OCI-LY3 (cell line): ENCODE results near the gene FMNL2.

ENCODE experiments used
- H2AFZ ChIP-seq: fragments of 200-600, 300-600 bp; shearing (Covaris generic); 2 replicates; pipeline ENCODE4 v1.6.0; 2014; ENCODE audit warnings: antibody characterized with exemption, low read depth, low read length
- H3K27ac ChIP-seq: fragments of 200-600, 300-600 bp; sonication (generic); 2 replicates; pipeline ENCODE4 v1.5.1; 2014; ENCODE audit warnings: mild to moderate bottlenecking, low read length, moderate library complexity, mixed read lengths
- H3K27me3 ChIP-seq: fragments of 200-600, 300-600 bp; sonication (generic); 2 replicates; pipeline ENCODE4 v1.6.1; 2014; ENCODE audit warnings: low read depth, low read length, mixed read lengths
- H3K36me3 ChIP-seq: fragments of 200-600, 300-600 bp; sonication (generic); replicated peaks from 2 replicates; pipeline ENCODE3; 2014; ENCODE audit warnings: low read depth, low read length, mixed read lengths
- H3K4me1 ChIP-seq: fragments of 300-600, 200-600 bp; sonication (generic); 2 replicates; pipeline ENCODE4 v1.6.1; 2014; ENCODE audit warnings: low read length, mixed read lengths
- H3K4me2 ChIP-seq: fragments of 200-600, 300-600 bp; sonication (generic); 2 replicates; pipeline ENCODE4 v1.6.1; 2014; ENCODE audit warnings: low read length, mixed read lengths
- H3K4me3 ChIP-seq: fragments of 300-600, 200-600 bp; sonication (generic); 2 replicates; pipeline ENCODE4 v1.5.1; 2014; ENCODE audit warnings: antibody characterized with exemption, mild to moderate bottlenecking, low read length, moderate library complexity
- H3K79me2 ChIP-seq: fragments of 300-600, 200-600 bp; shearing (Covaris generic); 2 replicates; pipeline ENCODE4 v1.6.1; 2014; ENCODE audit warnings: mild to moderate bottlenecking, low read length, mixed read lengths
- H3K9ac ChIP-seq: fragments of 300-600, 200-600 bp; shearing (Covaris generic); 2 replicates; pipeline ENCODE4 v1.6.0; 2014; ENCODE audit warnings: mild to moderate bottlenecking, low read length, moderate library complexity
- H3K9me3 ChIP-seq: fragments of 200-600, 300-600 bp; shearing (Covaris generic); 2 replicates; pipeline ENCODE4 v1.6.1; 2014; ENCODE audit warnings: low read length, mixed read lengths; ENCODE audit not compliant: insufficient read depth
- H4K20me1 ChIP-seq: fragments of 200-600, 300-600 bp; sonication (generic); 2 replicates; pipeline ENCODE4 v1.6.1; 2016; ENCODE audit warnings: low read length, mixed read lengths; ENCODE audit not compliant: insufficient read depth
- CTCF ChIP-seq: fragments of 200-600, 300-600 bp; sonication (generic); IDR thresholded peaks from 2 replicates; pipeline ENCODE4 v1.5.1; 2014; ENCODE audit warnings: antibody characterized with exemption, low read length, low read depth
- EZH2phosphoT487 ChIP-seq: fragments of 200-600 bp; shearing (Covaris generic); IDR thresholded peaks from 2 replicates; pipeline ENCODE4 v1.6.1; 2018; ENCODE audit warnings: antibody characterized with exemption, mixed run types, low read depth

Gene FMNL2

GRCh38 chr2:152432206-152432653 lies 97.3 kb downstream of the FMNL2 start:
- Histone ChIP-seq H3K36me3 (no peaks in the 10 kb centered on the region), H3K27me3 (no peaks in the 10 kb centered on the region), H3K4me2 (no peak overlapping the region), H3K4me3 (no peak overlapping the region), H3K9me3 (no peaks in the 10 kb centered on the region), H2AFZ (no peak overlapping the region), H3K4me1 (peaks cover under 1% of the 10 kb centered on the region; the same call in 1 of the 2 replicates), H3K79me2 (no peaks in the 10 kb centered on the region), H3K9ac (no peak overlapping the region), H4K20me1 (no peaks in the 10 kb centered on the region), H3K27ac (no peak overlapping the region)
- TF ChIP-seq CTCF, result no peak
- no peak for TF ChIP-seq EZH2phosphoT487

- Histone ChIP-seq H3K4me2 (no peak overlapping the region), H3K36me3 (no peaks in the 10 kb centered on the region), H3K27me3 (no peaks in the 10 kb centered on the region), H3K9ac (no peak overlapping the region), H3K27ac (no peak overlapping the region), H4K20me1 (no peaks in the 10 kb centered on the region), H3K79me2 (no peaks in the 10 kb centered on the region), H3K4me1 (peaks cover 5% of the 10 kb centered on the region; the same call in 1 of the 2 replicates), H3K4me3 (no peak overlapping the region), H3K9me3 (no peaks in the 10 kb centered on the region), H2AFZ (no peak overlapping the region)
- TF ChIP-seq CTCF (no peak), EZH2phosphoT487 (no peak)
Observed at GRCh38 chr2:152432765-152433164, 97.8 kb downstream of the FMNL2 start.

- Histone ChIP-seq H3K9ac (no peak overlapping the region), H3K4me1 (peaks cover 5% of the 10 kb centered on the region; the same call in 1 of the 2 replicates), H3K36me3 (no peaks in the 10 kb centered on the region), H2AFZ (no peak overlapping the region), H3K27me3 (no peaks in the 10 kb centered on the region), H3K4me3 (no peak overlapping the region), H3K9me3 (no peaks in the 10 kb centered on the region), H3K4me2 (no peak overlapping the region), H3K27ac (no peak overlapping the region), H3K79me2 (no peaks in the 10 kb centered on the region), H4K20me1 (no peaks in the 10 kb centered on the region)
- TF ChIP-seq CTCF, result no peak
- TF ChIP-seq EZH2phosphoT487, result no peak
Observed at GRCh38 chr2:152433289-152433688, 98.3 kb downstream of the FMNL2 start.

GRCh38 chr2:152433791-152434190 lies 98.8 kb downstream of the FMNL2 start:
- no peak overlapping the region for H3K4me2 ChIP-seq
- H3K79me2 ChIP-seq, result no peaks in the 10 kb centered on the region

More at GRCh38 chr2:152433791-152434190, 98.8 kb downstream of the FMNL2 start:
- no peaks in the 10 kb centered on the region for H3K9me3 ChIP-seq
- no peak overlapping the region for H3K9ac ChIP-seq
- H3K4me1 ChIP-seq, result peaks cover 5% of the 10 kb centered on the region; the same call in 1 of the 2 replicates
- 0 out of 2 replicates have a peak overlapping the region, but pooled peaks have one; percentile 36 for H2AFZ ChIP-seq
- H3K27me3 ChIP-seq, result no peaks in the 10 kb centered on the region
- no peaks in the 10 kb centered on the region for H3K36me3 ChIP-seq
- H4K20me1 ChIP-seq, result no peaks in the 10 kb centered on the region
- TF ChIP-seq CTCF, result no peak
- TF ChIP-seq EZH2phosphoT487, result no peak
- no peak overlapping the region for H3K27ac ChIP-seq
- no peak overlapping the region for H3K4me3 ChIP-seq
